NT2/D1 (cell line): ENCODE data around the gene PTPRG.

Source experiments
- SUZ12 ChIP-seq: IDR thresholded peaks from 2 replicates; pipeline ENCODE4 v1.6.1; 2011; ENCODE audit not compliant: insufficient read length, insufficient read depth; ENCODE audit errors: extremely low read depth
- YY1 ChIP-seq: IDR thresholded peaks from 2 replicates; pipeline ENCODE4 v1.6.1; 2011; ENCODE audit not compliant: insufficient read length, insufficient read depth
- ZNF274 ChIP-seq: IDR thresholded peaks from 2 replicates; pipeline ENCODE4 v1.6.1; 2011; ENCODE audit warnings: mild to moderate bottlenecking, low read depth, low read length

GRCh38 chr3:61680617-61681016 lies 119.2 kb downstream of the PTPRG start:
- TF ChIP-seq ZNF274, result no peak
- no peak for TF ChIP-seq SUZ12
- no peak for TF ChIP-seq YY1
